ENCODE measurements around the gene GPC5.
"Not testable (repeated sequence)": the region's sequence is repeated elsewhere in the genome, so short reads cannot be mapped to it uniquely, and the experiment has no call there.

Gene GPC5

DNA sequence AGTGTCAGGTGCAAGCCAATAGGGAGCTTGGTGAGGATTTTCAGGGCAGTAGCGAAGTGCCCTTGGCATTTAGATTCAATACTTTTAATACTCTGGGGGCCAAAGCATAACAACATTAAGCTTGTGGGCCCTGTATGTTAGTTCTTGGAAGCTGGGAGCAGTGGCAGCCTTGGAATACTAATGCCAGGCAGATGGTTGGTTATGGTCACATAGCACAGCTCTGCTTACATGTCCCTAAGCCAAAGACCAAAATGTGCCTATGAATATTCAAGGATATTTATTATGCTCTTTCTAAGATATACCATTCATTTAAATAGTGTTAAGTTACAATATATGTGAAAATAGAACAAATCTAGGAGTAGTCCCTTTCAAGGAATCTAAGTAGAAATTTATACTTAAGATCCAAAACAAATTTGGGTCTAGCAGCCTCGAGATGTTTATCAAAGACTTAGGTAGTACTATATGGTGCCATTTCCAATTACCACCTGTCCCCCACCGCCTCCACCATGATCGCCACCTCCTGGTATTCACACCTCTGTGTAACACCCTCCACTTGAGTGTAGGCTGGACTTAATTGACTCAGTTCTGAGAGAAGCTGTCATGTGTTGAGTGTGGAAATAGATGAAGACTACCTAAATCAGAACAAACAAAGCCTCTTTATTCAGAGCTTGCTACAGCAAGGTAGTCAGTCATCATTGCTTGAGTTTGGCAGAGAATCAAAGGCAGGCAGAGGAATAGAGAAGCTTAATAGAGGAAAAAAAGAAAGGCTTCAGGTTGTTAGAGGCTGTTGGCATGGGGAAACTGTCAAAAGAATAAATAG lies 261.0 kb downstream of the GPC5 start:
- no peak for DNase-seq

DNA sequence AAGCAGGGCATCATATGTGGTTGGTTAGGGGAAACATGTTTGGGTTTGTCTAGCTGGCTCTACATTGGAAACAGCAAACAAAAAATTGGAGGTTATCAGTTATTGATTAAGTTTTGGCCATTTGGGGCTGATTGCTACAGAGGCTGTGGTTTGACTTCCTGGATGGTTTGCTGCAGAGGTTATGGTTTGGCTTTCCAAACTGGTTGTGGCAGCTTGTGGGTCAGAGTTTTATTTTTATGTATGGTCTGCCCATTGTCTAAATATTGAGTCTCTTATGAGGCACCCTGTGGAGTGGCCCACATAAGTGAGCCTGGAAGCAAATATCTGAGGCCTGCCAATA lies 261.6 kb downstream of the GPC5 start:
- DNase-seq: no peak

DNA sequence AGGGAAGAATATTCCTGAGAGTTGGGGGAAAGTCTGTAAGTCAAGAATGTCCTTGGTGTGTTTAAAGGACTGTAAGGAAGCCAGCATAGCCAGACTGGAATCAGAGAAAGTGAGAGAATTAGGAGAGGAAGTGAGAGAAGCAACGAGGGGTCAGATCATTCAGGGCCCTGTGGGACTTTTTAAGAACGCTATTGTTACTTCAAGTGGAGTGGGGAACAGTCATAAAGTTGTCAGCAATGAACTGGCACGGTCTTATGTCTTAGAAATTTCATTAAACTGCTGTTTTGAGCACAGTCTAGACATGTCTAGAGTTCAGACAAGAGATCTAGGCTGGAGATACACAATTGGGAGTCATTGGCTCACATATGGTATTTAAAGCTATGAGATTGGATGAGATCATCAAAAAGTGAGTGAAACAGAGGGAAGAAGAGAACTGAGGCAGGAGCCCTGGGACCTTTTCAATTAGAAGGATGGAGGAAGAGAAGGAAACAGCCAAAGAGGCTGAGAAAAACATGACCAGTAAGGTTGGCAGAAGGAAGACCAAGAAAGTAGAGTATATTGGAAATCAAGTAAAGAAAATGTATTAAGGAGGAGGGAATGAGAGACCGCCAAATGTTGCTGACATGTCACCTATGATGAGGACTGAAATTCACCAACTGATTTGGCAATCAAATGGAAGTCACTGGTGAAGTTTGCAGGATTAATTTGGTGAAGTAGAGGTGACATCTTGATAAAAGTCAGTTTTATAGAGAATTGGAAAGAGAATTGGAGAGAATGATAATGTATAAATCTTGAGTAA lies 263.5 kb downstream of the GPC5 start:
- DNase-seq: no peak

DNA sequence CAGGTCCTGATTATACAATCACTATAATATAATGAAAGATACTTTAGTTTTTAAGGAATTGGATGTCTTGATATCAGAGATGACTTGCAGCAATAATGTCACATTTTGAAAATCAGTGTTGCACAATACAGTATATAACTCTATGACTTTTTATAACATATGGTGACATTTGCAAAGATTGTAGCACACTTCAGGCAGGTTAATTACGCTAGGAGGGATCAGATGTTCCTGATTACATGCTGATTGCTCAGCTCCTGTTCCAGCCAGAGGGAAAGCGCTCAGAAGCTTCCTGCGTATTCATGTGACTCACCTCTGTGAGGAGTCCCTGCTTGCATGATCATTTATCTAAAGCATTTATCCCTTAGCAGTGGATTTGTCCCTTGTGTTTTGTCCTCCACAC lies 265.6 kb downstream of the GPC5 start:
- no peak for DNase-seq

DNA sequence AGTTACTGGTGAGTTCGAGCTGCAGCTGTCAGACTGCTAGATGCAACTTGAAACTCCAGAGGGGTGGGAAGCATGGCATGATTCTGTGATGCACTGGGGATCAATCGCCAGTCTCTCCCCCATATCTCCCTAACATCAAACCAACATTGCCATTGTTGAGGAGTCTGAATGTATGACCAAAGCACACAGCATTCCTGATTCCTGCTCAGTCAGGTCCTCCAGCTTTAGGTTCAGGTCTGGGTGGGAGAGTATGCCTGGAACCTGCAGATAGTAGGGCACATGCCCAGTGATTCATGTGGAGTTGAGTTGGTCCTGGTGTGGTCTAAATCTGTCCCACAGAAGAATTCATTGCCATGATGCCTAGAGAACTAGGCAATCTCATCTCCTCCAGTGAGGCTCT lies 269.1 kb downstream of the GPC5 start:
- DNase-seq: no peak

DNA sequence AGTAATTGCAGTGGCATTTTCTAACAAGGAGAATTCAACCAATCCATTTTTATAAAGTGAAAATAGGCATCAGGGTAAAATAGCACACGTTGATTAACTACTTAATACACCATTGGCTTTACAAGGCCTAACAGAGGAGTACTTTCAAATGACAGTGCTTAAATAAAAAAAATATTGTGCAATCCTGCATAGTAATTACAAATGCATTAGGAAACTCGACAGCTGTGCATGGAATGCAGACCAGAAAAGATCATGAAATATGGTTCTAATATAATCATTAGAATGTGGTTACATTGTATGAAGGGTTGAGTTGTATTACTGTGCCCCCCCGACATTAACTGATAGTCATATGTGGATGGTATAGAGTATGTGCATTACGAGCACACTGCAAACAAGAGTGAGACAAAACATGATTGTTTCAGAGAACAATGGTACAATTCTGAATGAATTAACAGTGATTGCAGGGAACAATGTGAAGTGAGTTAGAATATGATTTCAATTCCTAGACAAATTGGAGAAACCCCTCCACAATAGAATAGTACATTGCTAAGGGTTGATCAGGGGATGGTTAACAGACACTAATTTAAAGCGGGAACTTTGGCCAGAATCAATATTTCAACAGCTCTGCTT lies 270.6 kb downstream of the GPC5 start:
- DNase-seq: no peak

DNA sequence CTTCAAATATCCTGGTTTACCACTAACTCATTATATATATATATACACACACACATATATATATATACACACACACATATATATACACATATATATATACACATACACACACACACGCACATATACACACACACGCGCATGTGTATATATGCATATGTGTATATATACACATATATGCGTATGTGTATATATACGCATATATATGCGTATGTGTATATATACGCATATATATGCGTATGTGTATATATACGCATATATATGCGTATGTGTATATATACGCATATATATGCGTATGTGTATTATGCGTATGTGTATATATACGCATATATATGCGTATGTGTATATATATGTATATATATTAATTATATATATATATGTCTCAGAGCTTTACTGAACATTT lies 275.9 kb downstream of the GPC5 start:
- not testable (repeated sequence) for DNase-seq

DNA sequence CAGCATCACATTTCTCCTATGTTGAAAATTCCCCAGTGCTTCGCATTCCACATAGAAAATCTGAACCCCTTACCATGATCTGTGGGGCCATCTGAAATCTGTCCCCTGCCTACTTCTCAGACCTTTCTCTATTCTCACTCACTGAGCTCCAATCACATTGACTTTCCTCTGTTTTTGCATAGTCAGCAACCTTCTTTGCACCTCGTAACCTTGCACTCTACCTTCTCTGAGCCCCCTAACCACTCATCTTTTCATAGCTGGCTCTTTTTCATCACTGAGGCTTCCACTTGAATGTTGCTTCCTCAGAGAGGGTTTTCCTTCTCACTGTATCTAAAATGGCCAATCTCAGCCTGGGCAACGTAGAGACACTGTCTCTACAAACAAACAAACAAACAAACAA lies 286.3 kb downstream of the GPC5 start:
- DNase-seq: no peak

DNA sequence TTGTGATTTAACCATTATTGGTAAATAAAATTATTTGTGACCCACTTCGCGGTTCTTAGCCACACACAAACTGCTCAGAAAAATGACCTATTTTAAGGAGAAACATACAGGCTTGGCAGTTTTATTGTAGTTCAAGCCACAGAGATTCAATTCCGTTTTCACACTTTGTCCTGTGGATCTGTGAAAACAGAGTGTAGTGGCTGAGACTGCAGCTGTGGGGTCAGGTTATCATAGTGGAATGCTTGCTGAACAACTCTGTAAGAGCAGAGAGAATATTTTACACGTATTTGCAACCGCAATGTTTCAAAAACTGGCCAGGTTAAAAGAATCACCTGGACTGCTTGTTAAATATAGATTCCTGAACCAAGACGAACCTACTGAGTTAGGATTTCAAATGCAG lies 292.5 kb downstream of the GPC5 start:
- DNase-seq: no peak

DNA sequence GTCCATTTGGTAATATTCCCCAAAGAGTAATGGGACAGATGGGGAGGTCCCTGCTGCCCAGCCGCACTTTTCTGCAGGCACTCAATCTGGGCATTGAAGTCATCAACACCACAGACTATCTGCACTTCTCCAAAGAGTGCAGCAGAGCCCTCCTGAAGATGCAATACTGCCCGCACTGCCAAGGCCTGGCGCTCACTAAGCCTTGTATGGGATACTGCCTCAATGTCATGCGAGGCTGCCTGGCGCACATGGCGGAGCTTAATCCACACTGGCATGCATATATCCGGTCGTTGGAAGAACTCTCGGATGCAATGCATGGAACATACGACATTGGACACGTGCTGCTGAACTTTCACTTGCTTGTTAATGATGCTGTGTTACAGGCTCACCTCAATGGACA lies 295.0 kb downstream of the GPC5 start:
- DNase-seq: no peak

DNA sequence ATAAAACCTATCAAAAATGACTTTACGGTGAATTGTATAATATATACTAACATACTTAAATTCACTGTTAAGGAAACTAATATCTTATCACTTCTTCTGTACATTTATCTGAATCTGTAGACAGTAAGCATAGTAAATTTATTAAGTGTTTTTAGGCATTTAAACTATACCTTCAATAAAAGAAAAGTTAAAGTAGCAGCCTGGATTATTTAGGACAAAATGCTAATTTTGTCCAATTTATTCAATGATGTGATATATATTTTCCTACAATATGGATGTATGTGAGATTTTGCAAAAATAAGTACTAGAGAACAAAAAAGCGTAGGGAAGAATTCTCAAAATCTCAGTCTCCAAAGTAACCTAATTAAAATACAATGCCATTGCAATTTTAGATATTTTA lies 299.9 kb downstream of the GPC5 start:
- no peak for DNase-seq

DNA sequence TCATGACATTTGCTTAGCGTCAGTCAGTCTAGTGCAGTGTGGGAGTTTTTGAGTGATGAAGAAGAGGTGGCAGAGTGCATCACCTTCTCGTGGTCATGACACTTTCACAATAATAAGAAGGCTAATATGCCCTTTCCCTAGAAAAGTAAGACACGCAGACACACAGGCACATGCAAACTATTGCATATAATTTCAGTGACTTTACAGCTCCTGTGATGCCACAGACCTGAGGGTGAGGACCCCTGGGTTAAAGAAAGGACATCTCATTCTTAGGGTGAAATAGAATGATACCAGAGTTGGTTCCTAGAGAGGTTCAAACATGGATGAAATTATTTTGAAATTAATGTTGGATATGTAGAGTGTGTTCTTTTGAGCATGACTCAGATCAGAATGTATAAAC lies 300.3 kb downstream of the GPC5 start:
- DNase-seq: no peak

DNA sequence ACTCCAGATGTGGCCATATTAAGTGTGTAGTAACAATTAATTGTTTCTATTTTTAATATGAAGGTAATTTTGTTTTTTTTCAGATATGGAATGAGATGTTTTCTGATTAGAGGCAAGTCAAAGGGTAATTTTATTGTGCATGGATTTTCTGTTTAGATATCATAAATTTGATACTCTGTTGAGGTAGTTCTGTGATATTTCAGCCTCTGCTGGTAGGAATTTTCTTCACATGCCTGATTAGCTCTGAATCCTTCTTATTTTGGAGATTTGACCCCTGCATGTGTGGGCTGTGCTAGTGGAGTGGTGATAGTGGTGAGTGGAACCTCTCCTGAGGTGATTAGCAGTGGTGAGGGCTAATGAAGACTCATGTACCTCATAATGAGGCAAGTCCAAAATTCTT lies 301.4 kb downstream of the GPC5 start:
- DNase-seq: no peak

DNA sequence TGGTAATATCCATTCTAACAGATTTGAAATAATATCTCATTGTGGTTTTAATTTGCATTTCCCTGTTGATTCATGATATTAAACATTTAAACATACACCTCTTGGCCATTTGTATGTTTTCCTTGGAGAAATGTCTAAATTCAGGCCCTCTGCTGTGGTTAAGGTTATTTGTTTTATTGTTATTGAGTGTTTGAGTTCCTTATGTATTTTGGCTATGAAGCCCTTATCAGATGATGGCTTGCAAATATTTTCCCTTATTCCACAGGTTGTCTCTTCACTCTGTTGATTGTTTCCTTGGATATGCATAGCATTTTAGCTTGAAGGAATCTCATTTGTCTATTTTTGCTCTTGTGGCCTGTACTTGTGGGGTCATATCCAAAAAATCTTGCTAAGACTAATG lies 303.6 kb downstream of the GPC5 start:
- no peak for DNase-seq

DNA sequence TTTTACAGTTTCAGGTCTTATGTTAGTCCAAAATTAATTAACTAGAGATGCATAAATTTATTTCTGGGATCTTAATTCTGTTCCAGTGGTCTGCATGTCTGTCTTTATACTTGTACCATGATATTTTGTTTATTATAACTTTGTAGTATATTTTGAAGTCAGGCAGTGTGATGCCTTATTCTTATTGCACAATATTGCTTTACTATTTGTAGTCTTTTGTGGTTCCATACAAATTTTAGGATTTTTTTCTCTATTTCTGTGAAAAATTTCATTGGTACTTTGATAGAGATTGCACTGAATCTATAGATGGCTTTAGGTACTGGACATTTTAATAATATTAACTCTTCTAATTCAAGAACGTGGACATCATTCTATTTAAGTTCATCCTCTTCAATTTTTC lies 304.0 kb downstream of the GPC5 start:
- DNase-seq: no peak

DNA sequence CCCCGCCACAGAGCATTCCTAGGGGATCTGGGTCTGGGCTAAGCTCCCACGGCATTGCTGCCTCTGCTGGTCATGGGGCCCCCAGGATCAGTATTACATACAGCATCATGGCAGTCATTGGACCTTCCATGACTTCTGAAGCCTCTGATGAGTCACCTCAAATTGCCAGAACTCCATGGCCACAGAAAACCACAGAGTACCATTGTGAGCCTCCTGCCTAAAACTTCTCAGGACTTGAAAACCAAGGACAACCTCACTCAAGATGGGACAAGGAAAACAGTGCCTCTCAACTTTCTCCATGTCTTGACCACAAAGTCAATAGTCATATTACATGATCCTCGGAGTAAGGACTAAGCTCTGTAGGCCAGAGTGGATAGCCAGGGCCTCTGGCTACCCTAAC lies 306.0 kb downstream of the GPC5 start:
- no peak for DNase-seq

DNA sequence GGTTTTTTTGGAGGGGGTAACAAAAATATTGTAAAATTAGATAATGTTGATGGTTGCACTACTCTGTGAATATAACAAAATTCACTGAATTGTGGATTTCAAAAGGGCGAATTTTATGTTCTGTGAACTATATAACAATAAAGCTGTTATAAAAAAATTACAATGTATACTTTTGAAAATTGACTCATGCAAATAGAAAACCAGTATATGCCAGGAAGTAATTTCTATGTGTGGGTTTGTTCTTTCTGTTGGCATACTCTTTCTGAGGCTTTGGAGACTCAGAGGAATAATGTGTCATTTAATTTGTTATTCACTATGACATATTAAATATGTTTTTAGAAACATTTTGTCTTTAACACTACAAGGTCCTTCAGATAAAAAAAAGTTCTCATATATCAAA lies 310.1 kb downstream of the GPC5 start:
- no peak for DNase-seq

DNA sequence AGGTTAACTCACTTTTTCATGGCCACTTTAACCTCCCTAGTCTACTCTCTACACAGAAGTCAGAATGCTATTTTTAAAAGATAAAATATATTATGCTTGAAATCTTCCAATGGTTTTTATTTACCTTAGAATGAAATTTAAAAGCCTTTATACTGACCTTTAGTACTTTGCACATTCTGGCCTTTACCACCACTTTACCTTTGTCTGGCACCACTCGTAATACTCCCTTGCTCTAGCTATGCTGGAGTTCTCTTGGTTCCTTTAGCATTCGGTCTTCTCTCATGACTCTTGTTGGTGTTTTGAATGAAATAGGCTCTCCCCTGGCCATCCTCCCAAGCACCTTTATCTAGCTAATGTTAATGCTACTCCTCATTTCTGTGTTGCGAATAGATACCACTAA lies 310.8 kb downstream of the GPC5 start:
- DNase-seq: no peak

DNA sequence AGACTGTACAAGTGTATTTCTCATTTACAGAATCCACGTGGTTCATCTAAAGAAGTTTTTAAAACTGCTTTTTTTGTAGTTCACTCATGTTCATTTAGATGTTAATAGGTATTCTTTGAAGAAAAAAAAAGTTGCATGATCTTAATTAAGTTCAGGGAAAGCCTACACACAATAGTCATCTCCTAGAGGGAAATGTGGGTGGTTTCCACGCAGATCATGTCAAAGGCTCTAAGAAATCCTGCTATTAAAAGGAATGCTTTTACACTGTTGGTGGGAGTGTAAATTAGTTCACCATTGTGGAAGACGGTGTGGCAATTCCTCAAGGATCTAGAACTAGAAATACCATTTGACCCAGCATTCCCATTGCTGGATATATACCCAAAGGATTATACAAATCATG lies 312.3 kb downstream of the GPC5 start:
- DNase-seq: no peak

DNA sequence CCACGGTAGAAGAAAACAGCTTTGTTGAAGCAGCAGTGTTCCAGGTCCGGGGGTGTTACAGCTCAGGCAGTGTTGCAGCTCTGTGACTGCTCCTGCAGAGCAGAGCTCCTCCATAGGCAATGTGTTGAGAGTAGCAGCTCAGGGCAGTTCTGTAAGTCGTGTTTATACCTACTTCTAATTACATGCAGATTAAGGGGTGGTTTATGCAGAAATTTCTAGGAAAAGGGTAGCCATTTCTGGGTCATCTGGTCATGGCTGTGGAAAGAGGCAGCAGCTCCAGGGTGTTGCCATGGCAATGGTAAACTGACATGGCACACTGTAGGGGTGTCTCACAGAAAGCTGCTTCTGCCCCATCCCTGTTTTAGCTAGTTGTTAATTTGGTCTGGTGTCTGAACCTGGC lies 316.4 kb downstream of the GPC5 start:
- DNase-seq: no peak

DNA sequence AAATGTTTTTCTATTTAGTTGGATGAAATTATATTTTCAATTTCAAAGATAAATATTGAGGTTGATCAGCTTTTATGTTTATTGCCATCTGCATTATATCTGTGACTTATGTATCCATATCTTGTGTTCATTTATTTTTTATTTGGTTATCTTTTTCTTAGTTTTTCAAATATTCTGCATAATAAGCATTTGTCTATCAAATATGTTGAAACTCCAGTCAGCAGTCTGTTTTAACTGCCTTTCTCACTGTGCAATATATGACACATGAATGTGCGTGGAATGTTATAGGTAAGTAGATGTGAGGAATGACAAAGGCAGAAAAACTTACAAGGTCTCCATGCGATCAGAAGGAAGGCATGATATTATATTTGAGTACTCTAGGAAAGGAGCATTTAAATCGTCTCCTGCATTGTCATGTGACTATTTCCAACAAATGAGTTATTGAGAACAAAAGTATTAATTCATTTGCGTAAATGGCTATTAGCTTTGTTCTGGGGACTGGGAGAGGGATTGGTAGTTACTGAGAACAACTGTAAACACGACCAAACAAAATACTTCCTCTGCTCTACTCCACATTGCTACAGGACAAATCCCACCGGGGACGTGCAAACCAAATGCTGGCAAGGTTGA lies 318.1 kb downstream of the GPC5 start:
- no peak for DNase-seq

DNA sequence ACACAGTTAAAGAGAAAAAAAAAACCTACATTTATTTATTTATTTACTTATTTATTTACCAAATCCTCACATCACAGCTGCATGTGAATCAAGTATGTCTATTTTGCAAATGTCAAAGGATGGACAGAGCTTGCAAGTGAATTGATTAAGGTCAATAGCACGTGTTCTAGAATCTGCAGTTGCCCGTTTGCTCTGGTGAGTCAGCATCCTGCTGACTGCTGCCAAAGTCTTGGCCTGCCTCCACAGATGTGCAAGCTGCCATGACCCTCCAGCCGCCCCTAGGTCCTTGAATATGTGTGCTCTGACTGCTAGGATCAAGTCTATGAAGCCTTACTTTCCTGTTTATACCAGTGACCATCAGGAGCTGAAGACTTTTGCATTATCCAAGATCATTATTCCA lies 320.6 kb downstream of the GPC5 start:
- DNase-seq: no peak

DNA sequence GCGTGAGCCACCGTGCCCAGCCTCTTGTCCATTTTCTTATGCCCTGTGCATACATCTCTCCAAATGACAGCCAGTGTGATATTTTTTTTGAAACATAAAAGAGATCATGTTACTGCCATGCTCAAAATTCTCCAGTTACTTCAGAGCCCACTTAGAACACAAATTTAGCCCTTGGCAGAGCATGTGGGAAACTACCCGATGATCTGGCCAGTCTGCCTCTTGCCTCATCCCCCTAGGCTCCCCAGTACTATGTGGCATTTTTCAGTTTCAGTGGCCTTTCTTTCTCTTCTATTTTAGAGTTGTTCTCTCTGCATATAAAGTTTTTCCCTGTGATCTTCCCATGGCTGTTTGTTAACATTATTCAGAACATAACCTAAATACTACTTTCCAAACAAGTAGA lies 323.0 kb downstream of the GPC5 start:
- DNase-seq: no peak

Data from suppressor macrophage (primary cell).